Stimulated activated CD8-positive, alpha-beta memory T cell treated with anti-CD3 and anti-CD28 coated beads, Interleukin-15, amount 100 ng/mL, for 48 hours (primary cell): ENCODE results near the gene NOP14.
"Not testable (repeated sequence)": the region's sequence is repeated elsewhere in the genome, so short reads cannot be mapped to it uniquely, and the experiment has no call there.

ENCODE experiments used
- DNase-seq, 2 donors: peaks; one replicate each; pipeline ENCODE4 v3.0.0-alpha.2; 2020; ENCODE audit warnings: low read depth in 2 of 2

Gene NOP14

DNA sequence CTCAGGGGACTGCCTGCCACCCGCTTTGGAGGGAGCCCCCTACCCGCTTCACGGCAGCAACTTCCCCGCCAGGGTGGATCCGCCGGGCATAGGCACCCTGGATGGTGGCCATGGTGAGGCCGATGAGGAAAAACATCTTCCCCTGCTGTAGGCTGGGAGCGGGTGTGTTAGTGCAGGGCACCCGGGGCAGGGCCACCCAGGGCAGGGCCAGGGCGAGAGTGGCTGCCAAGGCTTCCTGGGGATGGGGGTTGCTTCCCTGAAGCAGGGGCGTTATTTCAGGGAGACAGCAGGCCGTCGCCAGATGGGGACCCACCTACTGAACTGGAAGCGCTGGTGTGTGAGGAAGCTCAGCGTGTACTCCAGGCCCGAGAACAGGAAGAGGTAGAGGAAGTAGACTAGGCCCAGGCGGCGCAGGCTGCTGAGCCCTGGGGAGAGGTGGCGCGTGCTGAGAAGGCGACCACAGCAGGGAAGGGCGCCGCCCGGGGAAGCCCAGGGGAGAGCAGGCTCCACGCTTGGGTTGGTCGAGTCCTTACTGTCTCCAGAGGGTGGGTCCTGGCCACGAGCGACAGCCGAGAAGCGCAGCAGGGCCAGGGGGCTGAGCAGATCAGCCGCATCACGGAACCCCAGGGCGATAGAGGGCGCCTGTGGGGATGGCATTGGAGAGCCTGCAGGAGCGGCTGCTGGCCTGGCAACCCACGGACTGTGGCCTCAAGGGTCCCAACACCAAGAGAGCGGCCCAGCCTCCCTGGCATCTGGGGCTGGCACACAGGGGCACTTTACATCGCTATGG is 31.5 kb downstream of the NOP14 start:
- DNase-seq = no peak

DNA sequence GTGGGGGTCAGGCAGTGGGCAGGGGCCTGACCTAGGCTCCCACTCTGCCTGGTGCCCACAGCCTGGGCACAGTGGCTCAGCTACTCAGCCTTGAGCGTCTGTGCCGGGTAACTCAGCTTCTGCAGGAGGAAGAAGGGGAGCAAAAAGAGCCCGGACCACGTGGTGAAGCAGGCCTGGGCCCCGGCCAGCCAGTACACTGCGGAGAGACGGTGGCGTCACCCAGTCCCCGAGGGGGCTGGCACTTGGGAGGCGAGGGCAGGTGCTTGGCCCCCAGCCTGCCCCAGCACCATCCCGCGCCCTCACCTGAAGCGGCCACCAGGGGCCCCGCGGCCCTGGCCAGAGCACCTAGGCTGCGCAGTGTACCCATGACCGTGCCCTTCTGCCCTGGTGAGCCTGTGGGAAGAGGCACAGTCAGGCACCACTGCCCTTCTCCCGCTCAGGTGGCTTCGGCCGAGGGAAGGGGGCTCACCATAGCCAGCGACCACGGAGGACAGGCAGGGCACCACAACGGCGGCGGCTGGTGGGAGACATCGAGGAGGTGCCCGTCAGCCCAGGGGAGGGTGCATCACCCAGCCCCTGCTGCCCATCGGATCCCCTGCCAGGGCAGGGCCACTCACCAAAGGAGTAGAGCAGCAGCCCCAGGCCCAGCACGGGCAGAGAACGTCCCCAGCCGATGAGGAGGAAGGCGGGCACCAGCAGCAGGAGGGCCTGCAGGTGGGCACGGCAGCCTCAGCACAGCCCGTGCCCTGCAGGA is 32.3 kb downstream of the NOP14 start:
- no peak for DNase-seq

DNA sequence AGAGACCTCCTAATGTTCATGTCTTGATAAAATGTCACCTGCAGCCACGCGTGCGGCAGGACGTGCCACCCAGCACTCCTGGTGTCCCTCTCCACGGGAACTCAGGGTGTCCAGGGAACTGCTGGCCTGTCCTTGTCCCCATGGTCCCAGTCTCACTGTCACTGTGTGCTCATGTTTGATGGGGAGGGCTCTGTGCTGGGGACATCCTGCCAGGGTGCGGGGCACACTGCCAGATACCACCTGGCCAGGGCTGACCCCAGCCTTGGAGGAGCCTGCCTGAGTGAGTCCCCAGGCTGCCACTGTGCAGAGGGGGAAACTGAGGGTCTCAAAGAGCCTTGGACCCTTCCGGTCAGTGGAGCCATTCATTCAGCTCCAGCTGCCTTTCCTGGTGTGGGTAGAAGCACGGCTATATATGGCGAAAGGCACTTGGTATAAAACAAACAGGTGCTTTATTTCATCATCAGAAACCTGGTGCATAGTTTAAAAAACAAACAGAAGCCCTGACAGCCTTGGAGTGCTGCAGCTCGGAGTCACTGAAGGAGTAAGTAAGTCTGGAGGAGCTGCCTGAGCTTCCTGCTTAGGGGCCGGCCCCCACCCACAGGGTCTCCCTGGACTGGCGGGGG is 33.0 kb downstream of the NOP14 start:
- DNase-seq = no peak

DNA sequence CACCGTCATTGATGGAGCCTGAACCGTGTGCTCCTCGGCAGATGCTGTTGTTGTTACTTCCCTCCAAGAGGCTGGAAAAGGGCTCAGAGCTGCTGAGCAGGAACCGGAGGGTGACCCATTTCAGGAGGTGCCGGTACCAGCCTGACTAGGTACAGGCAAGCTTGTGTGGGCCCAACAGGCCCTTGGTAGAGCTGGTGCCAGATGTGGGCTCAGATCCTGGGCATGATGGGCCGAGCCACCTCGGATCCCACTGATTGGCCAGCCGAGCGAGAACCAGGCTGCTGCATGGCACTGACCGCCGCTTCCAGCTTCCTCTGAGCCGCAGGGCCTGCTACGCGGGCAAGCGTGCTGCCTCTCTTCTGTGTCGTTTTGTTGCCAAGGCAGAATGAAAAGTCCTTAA is 33.7 kb downstream of the NOP14 start:
- no peak for DNase-seq

DNA sequence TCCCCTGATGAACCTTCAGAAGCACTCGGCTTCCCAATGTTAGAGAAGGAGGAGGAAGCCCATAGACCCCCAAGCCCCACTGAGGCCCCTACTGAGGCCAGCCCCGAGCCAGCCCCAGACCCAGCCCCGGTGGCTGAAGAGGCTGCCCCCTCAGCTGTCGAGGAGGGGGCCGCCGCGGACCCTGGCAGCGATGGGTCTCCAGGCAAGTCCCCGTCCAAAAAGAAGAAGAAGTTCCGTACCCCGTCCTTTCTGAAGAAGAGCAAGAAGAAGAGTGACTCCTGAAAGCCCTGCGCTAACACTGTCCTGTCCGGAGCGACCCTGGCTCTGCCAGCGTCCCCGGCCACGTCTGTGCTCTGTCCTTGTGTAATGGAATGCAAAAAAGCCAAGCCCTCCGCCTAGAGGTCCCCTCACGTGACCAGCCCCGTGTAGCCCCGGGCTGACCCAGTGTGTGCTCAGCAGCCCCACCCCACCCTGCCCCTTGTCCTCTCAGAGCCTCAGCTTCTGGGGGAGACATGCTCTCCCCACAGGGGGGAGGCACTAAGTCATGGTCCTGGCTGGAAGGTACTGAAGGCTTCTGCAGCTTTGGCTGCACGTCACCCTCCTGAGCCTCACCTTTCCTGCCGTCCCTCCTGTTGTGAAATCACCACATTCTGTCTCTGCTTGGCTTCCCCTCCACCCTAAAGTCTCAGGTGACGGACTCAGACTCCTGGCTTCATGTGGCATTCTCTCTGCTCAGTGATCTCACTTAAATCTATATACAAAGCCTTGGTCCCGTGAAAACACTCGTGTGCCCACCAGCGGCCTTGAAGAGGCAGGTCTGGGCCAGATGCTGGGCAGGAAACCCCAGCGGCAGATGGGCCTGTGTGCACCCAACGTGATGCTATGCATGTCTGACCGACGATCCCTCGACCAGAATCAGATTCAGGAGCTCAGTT is 34.7 kb downstream of the NOP14 start:
- no peak for DNase-seq

DNA sequence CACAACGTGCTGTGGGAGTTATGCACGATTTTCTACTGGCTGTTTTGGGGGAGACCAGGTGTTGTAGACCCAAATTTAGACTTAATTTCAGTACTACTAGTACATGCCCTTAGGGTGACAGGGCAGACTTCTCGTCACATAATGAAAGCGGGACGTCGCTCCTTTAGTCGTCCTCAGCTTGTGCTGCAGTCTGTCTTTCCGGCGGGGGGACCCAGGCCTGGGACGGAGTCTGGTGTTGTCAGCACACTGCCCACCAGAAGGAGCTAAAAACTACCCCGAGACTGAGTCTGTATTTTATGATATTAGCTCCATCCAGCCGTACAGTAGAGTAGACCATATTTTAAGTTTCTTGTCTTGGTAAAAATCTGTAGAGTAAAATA is 35.5 kb downstream of the NOP14 start:
- no peak for DNase-seq

DNA sequence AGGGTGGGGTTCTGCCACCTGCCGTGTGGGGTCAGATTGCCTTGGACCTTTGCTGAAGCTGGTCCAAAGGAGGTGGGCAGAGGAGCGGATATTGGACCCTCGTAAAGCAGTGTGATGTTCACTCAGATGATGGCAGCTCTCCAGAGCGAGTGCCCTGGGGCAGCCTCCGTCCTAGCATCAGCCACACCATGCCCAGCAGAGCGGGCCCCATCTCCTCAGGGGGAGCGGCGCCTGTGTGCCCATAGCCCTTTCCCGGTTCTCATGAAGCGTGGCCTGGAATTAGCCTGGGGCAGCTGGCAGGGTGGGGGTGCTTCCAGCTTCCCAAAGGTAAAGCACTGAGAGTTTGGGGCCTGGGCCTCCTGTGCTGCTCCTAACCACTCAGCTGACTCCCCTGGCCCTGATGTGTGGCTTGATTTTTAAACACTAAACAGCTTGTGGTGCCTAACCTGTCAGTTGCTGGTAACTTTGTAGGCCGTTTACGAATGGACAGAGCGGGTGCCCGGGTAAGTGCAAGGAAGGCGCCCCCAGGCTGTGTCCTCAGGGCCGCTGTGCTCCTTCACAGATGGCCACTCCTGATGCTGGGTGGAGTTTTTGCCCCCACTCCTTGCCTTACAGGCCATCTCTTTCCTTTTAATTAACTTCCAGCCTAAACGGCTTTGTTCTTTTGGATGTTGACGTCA is 36.0 kb downstream of the NOP14 start:
- no peak for DNase-seq

DNA sequence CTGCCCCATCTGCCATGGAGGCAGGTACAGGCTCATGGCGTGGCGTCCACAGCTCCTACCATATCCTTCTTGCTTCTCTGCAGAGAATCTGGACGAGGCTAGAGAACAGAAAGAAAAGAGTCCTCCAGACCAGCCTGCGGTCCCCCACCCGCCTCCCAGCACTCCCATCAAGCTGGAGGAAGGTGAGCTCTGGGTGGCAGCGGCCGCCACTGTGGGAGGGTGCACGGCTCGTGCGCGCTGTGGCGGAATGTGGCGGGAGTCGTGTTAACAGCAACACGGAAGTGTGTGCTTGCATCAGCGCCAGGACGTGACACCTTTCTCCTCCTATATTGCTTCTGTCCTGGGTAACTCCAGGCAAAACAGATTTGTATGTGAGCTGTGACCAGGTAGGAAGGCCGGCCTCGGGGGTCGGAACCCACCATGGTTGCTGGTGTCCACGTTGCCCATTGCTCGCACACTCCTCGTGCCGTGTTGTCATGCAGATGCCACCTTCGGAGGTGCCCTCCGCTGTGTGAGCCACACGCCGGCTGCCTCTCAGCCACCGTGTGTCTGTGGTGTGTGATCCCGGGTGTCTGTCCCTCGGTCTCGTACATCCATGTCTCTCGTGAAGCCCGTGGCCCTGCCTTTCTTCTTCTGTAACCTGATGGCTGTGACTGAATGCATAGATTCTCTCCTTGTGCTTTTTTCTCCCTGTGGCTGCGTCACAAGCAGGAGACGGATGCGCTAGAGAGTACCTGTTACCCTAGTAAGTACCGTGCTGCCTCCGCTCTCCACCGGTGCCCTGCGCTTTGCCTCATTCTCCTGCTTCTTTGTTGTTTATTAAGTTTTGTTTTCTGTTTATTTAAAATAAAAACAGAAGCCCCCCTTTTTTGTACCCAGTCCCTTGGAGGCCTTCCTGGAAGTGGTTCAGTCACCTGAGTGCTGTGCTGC is 37.0 kb downstream of the NOP14 start:
- DNase-seq = no peak

DNA sequence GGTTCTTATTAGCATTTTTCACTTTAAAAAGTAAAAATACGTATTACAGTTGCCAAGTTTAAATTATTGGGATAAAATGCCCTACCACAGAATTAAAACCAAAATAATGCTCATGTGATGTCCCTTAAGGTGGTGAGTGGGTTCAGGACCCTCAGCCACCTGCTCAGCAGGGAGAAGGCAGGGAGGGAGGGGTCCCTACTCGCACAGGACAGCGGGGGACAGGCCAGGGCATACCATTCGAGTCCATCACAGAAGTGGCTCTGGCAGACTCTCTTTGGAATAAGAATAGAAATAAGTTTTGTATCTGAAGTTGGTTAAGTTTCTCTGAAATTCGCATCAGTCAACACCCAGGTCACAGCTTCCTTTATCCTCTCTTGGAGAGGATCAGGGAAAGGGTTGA is 37.7 kb downstream of the NOP14 start:
- DNase-seq = no peak

DNA sequence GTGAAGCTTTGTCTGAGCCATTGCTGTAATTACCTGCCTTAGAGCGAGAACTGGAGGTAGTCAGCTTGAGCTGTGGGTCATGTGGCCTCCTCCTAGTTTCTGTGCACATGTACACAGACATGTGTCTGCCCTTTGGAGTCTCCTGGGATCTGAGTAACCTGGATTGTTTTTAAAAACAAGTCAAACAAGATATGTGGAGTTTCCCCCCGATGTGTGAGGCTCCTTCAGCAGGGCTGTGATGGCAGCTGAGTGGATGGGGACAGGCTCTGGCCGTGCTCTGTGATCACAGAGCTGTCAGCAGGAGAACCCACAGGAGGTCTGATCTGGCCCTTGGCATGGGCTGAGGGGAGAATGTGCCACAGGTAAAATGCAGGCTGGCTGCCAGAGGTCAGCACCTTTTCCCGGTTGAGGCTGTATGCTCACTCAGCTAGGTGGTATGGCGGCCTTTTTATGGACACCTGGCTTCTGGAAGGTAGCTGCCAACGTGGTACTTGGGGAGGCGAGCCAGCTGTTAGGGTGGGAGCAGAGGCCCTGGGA is 38.4 kb downstream of the NOP14 start:
- DNase-seq = no peak

DNA sequence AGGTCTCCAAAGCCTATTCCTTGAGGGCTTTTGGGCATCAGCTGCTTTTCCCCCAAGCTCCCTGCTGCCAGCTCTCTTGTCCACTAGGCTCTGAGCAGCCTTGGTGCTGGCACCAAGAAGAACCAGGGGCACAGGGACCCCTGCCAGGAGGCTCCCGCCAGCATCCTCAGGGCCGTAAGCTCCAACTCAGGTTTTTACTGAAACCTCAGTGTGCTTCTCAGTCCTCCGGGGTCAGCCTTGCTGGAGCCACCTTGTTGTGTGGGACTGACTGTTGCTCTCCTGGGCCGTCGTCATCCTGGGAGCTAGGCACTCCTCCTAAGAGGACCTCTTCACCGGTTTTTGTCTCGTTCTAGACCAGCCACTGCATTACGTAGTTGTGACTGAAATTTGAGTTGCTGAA is 38.9 kb downstream of the NOP14 start:
- DNase-seq = no peak

DNA sequence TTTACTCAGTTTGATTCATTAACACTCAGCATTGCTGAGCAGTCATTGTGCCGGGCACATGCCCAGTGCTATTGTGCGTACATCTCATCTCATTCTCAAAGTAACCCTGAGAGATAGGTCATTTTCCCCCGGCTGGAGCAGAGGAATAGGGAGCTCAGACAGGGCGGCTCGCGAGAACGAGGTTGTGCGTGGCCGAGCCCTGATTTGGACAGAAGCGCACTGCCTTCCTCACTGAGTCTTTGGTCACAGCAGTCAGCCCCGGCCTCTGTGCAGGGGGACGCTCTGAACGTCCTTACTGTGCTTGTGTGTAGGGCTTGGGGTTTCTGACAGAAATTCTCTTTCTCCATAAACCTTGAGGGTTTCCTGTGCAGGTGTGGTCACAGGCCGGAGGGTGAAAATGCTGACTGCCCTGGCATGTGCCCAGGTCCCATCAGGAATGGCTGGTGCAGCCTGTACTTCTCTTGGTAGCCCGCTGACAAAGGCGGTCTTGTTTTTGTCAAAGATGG is 39.5 kb downstream of the NOP14 start:
- DNase-seq = no peak

DNA sequence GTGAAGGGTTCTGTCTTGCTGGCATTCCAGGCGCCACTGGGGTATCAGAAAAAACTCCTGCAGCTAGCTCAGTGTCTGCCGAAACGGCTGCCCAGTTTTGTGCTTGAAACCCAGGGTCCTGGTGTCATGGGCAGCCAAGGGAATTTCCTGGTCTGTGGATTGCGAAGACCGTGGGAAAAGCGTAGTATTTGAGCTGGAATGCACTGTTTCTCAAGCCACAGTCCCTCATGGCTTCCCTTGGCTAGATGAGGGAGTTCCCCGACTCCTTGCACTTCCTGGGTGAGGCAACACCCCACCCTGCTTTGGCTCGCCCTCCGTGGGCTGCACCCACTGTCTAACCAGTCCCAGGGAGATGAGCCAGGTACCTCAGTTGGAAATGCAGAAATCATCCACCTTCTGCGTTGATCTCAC is 40.1 kb downstream of the NOP14 start:
- DNase-seq = no peak

DNA sequence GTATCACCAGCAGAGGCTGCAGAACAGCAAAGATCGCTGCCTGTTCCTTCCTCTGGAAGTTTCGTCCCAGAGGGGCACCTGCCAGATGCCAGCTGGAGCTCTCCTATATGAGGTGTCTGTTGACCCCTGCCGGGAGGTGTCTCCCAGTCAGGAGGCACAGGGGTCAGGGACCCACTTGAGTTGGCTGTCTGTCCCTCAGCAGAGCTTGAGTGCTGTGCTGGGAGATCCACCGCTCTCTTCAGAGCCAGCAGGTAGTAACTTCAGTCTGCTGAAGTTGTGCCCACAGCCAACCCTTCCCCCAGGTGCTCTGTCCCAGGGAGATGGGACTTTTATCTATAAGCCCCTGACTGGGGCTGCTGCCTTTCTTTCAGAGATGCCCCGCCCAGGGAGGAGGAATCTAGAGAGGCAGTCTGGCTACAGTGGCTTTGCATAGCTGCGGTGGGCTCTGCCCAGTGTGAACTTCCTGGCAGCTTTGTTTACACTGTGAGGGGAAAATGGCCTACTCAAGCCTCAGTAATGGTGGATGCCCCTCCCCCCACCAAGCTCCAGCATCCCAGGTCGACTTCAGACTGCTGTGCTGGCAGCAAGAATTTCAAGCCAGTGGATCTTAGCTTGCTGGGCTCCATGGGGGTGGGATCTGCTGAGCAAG is 40.6 kb downstream of the NOP14 start:
- DNase-seq = not testable (repeated sequence)

DNA sequence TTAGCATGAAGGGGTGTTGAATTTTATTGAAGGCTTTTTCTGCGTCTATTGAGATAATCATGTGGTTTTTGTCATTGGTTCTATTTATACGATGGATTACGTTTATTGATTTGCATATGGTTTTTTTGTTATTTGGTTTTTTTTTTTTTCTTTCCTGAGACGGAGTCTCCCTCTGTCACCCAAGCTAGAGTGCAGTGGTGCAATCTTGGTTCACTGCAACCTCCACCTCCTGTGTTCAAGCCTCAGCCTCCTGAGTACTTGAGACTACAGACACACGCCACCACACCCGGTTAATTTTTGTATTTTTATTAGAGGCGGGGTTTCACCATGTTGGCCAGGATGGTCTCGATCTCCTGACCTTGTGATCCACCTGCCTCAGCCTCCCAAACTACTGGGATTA is 44.5 kb downstream of the NOP14 start:
- DNase-seq = not testable (repeated sequence)

DNA sequence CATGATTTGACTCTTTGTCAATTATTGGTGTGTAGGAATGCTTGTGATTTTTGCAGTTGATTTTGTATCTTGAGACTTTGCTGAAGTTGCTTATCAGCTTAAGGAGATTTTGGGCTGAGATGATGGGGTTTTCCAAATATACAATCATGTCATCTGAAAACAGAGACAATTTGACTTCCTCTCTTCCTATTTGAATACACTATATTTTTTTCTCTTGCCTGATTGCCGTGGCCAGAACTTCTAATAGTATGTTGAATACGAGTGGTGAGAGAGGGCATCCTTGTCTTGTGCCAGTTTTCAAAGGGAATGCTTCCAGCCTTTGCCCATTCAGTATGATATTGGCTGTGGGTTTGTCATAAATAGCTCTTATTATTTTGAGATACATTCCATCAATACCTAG is 44.9 kb downstream of the NOP14 start:
- not testable (repeated sequence) for DNase-seq

DNA sequence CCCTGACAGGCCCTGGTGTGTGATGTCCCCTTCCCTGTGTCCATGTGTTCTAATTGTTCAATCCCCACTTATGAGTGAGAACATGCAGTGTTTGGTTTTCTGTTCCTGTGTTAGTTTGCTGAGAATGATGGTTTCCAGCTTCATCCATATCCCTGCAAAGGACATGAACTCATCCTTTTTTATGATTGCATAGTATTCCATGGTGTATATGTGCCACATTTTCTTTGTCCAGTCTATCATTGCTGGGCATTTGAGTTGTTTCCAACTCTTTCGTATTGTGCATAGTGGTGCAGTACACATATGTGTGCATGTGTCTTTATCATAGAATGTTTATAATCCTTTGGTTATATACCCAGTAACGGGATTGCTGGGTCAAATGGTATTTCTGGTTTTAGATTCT is 46.5 kb downstream of the NOP14 start:
- DNase-seq = not testable (repeated sequence)

DNA sequence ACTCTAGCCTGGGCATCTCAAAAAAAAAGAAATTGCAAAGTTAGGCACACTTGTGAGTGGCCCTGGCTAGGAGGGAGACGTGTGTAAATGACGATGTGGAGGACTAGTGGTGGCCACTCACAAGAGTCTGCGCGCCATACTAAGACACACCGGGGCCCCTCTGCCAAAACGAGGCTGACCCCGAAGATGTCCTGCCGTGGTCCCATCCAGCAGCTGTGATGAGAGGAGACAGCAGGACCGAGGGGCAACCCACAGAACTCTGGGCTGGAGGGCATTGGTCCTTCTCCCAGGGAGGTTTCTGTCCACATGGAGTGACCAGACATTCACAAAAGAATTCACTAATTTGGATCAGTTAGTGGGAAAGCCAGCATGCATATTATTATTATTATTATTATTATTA is 47.4 kb downstream of the NOP14 start:
- no peak for DNase-seq
